ENCODE results near the gene AVEN. TPM values are rescaled to one million over a fixed set of nuclear protein-coding genes. Genes with fewer than 3 reads are reported as not detected.

The AVEN gene
- total and polyA plus RNA-seq, 2 donors (not counting 3 experiments of a cell fraction or from before 2014, with no cell fraction given) = 7.7 to 23.3 TPM

- dilution Hi-C loops (cut with MboI; ENCODE audit: extremely low pct_ligation_motif_present, low sequenced_read_pairs) (no loop called here), intact Hi-C loops (cut with micrococcal nuclease) (loop anchor here (10.0 kb wide), 1 partner anchor 58 kb away; no protein-coding TSS in a partner anchor)
- CTCF ChIA-PET = no interaction called here
- Histone ChIP-seq H2AFZ (ENCODE audit: low read depth, low read length) (no peak overlapping the region), H3K4me2 (ENCODE audit: insufficient read depth, low read length) (no peak overlapping the region), H3K9me1 (replicated peaks; ENCODE audit: control insufficient read depth, extremely low read depth, insufficient read depth, low read length) (no peaks in the 10 kb centered on the region), H3K79me2 (ENCODE audit: control insufficient read depth, insufficient read depth, low read length) (no peaks in the 10 kb centered on the region), H3K9me3 (replicated peaks; ENCODE audit: control insufficient read depth, insufficient read depth, low read length) (no peaks in the 10 kb centered on the region), H3K9ac (replicated peaks; ENCODE audit: extremely low read depth, insufficient read depth, low read length) (no peak overlapping the region), H3K4me1 (ENCODE audit: control insufficient read depth, extremely low read depth, insufficient read depth, low read length) (no peaks in the 10 kb centered on the region), H3K27ac (ENCODE audit: insufficient read depth, low read depth, low read length) (no peak overlapping the region), H3K36me3 (ENCODE audit: control insufficient read depth in 2 of 2, extremely low read depth in 1 of 2, insufficient read depth in 2 of 2, low read length in 2 of 2) (no peaks in the 10 kb centered on the region), H3K4me3 (replicated peaks in 1 of 3; ENCODE audit: insufficient read depth in 1 of 3, low read depth in 1 of 3, low read length in 3 of 3) (no peak overlapping the region), H4K20me1 (replicated peaks; ENCODE audit: control insufficient read depth, extremely low read depth, insufficient read depth, low read length) (no peaks in the 10 kb centered on the region), H3K27me3 (ENCODE audit: control insufficient read depth in 2 of 2, insufficient read depth in 2 of 2, low read length in 2 of 2) (no peaks in the 10 kb centered on the region)
- POLR2A ChIA-PET = no interaction called here
- DNase-seq (ENCODE audit: low read depth, low spot score) (no peak), FAIRE-seq (no peak)
- TF ChIP-seq CTCF (IDR thresholded peaks at IDR 0.05; ENCODE audit: extremely low read depth in 1 of 2, insufficient read depth in 1 of 2, low read depth in 1 of 2, low read length in 2 of 2) (no peak), JUN (IDR thresholded peaks at IDR 0.05; ENCODE audit: borderline replicate concordance, insufficient read depth, insufficient read length, low read depth) (no peak)
- BruUV-seq (replicated peaks) = no TSS peak
Measured at GRCh38 chr15:33837294-33837693, 201.7 kb downstream of the AVEN start.

- POLR2A ChIA-PET = no interaction called here
- BruUV-seq (replicated peaks) = no TSS peak
- H3K27me3 ChIP-seq (ENCODE audit: control insufficient read depth in 2 of 2, insufficient read depth in 2 of 2, low read length in 2 of 2) = no peaks in the 10 kb centered on the region
- H3K27ac ChIP-seq (ENCODE audit: insufficient read depth, low read depth, low read length) = no peak overlapping the region
- H2AFZ ChIP-seq (ENCODE audit: low read depth, low read length) = no peak overlapping the region
- FAIRE-seq (no peak), DNase-seq (ENCODE audit: low read depth, low spot score) (no peak)
- intact Hi-C loops (cut with micrococcal nuclease) = loop anchor here (10.0 kb wide), 1 partner anchor 60 kb away; no protein-coding TSS in a partner anchor
- no peak overlapping the region for H3K9ac ChIP-seq (replicated peaks; ENCODE audit: extremely low read depth, insufficient read depth, low read length)
- H4K20me1 ChIP-seq (replicated peaks; ENCODE audit: control insufficient read depth, extremely low read depth, insufficient read depth, low read length) = no peaks in the 10 kb centered on the region
- no peaks in the 10 kb centered on the region for H3K9me3 ChIP-seq (replicated peaks; ENCODE audit: control insufficient read depth, insufficient read depth, low read length)
- H3K4me3 ChIP-seq (replicated peaks in 1 of 3; ENCODE audit: insufficient read depth in 1 of 3, low read depth in 1 of 3, low read length in 3 of 3) = no peak overlapping the region
- H3K9me1 ChIP-seq (replicated peaks; ENCODE audit: control insufficient read depth, extremely low read depth, insufficient read depth, low read length) = no peaks in the 10 kb centered on the region
- no peaks in the 10 kb centered on the region for H3K79me2 ChIP-seq (ENCODE audit: control insufficient read depth, insufficient read depth, low read length)
- dilution Hi-C loops (cut with MboI; ENCODE audit: extremely low pct_ligation_motif_present, low sequenced_read_pairs) = no loop called here
- no peak overlapping the region for H3K4me2 ChIP-seq (ENCODE audit: insufficient read depth, low read length)
- no peaks in the 10 kb centered on the region for H3K4me1 ChIP-seq (ENCODE audit: control insufficient read depth, extremely low read depth, insufficient read depth, low read length)
- TF ChIP-seq GATA2 (IDR thresholded peaks at IDR 0.05; ENCODE audit: insufficient read depth, insufficient read length, low read depth, low read length) = no peak
- TF ChIP-seq CTCF (IDR thresholded peaks at IDR 0.05; ENCODE audit: extremely low read depth in 1 of 2, insufficient read depth in 1 of 2, low read depth in 1 of 2, low read length in 2 of 2) = no peak
- TF ChIP-seq POLR2A (IDR thresholded peaks at IDR 0.05; ENCODE audit: low read depth, low read length) = no peak
- no peak for TF ChIP-seq FOS (IDR thresholded peaks at IDR 0.05; ENCODE audit: borderline replicate concordance, insufficient read depth, low read length)
- no peak for TF ChIP-seq POLR2AphosphoS5 (IDR thresholded peaks at IDR 0.05; ENCODE audit: insufficient read depth, low read depth, low read length)
- TF ChIP-seq, protein P1, sequence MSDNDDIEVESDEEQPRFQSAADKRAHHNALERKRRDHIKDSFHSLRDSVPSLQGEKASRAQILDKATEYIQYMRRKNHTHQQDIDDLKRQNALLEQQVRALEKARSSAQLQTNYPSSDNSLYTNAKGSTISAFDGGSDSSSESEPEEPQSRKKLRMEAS (IDR thresholded peaks at IDR 0.05; ENCODE audit: insufficient read depth, insufficient read length) = no peak
- TF ChIP-seq JUN (IDR thresholded peaks at IDR 0.05; ENCODE audit: borderline replicate concordance, insufficient read depth, insufficient read length, low read depth) = no peak
- no peak for TF ChIP-seq EZH2 (IDR thresholded peaks at IDR 0.05; ENCODE audit: borderline replicate concordance, low read depth, low read length, severe bottlenecking)
- no peak for TF ChIP-seq MYC (IDR thresholded peaks at IDR 0.05; ENCODE audit: low read depth, low read length)
- CTCF ChIA-PET = no interaction called here
- no peaks in the 10 kb centered on the region for H3K36me3 ChIP-seq (ENCODE audit: control insufficient read depth in 2 of 2, extremely low read depth in 1 of 2, insufficient read depth in 2 of 2, low read length in 2 of 2)
Measured at GRCh38 chr15:33834892-33835743, 203.9 kb downstream of the AVEN start.

All from endothelial cell of umbilical vein (primary cell).